GM19023 (cell line): ENCODE measurements around the gene PTPN22.

Experiments
- ATAC-seq: cut with Tn5 transposase; IDR thresholded peaks from one replicate; pipeline ENCODE4 v1.9.1; 2021; ENCODE audit warnings: mild to moderate bottlenecking, moderate library complexity; ENCODE audit not compliant: unreplicated experiment

Gene PTPN22

GRCh38 chr1:113871597-113872113 is at the start of gene PTPN22:
TSS of gene PTPN22 (minus strand) at chr1:113871712.
- ATAC-seq: peak; percentile 93

- no peak for ATAC-seq
Observed at GRCh38 chr1:113918243-113918642, 46.7 kb upstream of the PTPN22 start.

- no peak for ATAC-seq
Observed at GRCh38 chr1:113917400-113918082, 46.0 kb upstream of the PTPN22 start.

- ATAC-seq: no peak
Observed at GRCh38 chr1:113916974-113917373, 45.5 kb upstream of the PTPN22 start.

- ATAC-seq: no peak
Observed at GRCh38 chr1:113913887-113914664, 42.6 kb upstream of the PTPN22 start.

GRCh38 chr1:113913312-113913668 is 41.8 kb upstream of the PTPN22 start:
- ATAC-seq: no peak

- ATAC-seq: no peak
Observed at GRCh38 chr1:113912594-113913311, 41.2 kb upstream of the PTPN22 start.

GRCh38 chr1:113905435-113905861 is 33.9 kb upstream of the PTPN22 start:
- ATAC-seq: no peak

GRCh38 chr1:113904674-113905434 is 33.3 kb upstream of the PTPN22 start, which contains the start of the genes AP4B1 and DCLRE1B:
TSS of gene AP4B1 (minus strand) at chr1:113904799. CDS start at chr1:113904717, 82 bp downstream.
TSS of gene DCLRE1B (plus strand) at chr1:113905326. CDS start at chr1:113905587, 261 bp downstream.
- peak; percentile 91 for ATAC-seq

- peak; percentile 33 for ATAC-seq
Observed at GRCh38 chr1:113904293-113904673, 32.8 kb upstream of the PTPN22 start.

GRCh38 chr1:113903501-113904292 is 32.2 kb upstream of the PTPN22 start:
- no peak for ATAC-seq

- ATAC-seq: no peak
Observed at GRCh38 chr1:113901191-113901590, 29.7 kb upstream of the PTPN22 start.

GRCh38 chr1:113899111-113899510 is 27.6 kb upstream of the PTPN22 start:
- no peak for ATAC-seq

GRCh38 chr1:113898241-113898814 is 26.8 kb upstream of the PTPN22 start:
- no peak for ATAC-seq

- no peak for ATAC-seq
Observed at GRCh38 chr1:113895961-113896360, 24.4 kb upstream of the PTPN22 start.

GRCh38 chr1:113895098-113895497 is 23.6 kb upstream of the PTPN22 start:
- ATAC-seq: no peak

- no peak for ATAC-seq
Observed at GRCh38 chr1:113893267-113893666, 21.8 kb upstream of the PTPN22 start.

GRCh38 chr1:113891631-113892220 is 20.2 kb upstream of the PTPN22 start:
- no peak for ATAC-seq

- no peak for ATAC-seq
Observed at GRCh38 chr1:113890816-113891215, 19.3 kb upstream of the PTPN22 start.
